MM.1S (cell line): ENCODE results near the gene PSMB5.

Source experiments
- DNase-seq: peaks from one replicate; pipeline ENCODE4 v3.0.0-alpha.2; 2015
- H2AFZ ChIP-seq: fragments of 300-600 bp; sonication (generic); 2 replicates; pipeline ENCODE4 v1.6.0; 2016; ENCODE audit warnings: antibody characterized with exemption, low read length
- H3F3A ChIP-seq: fragments of 300-600 bp; sonication (generic); 2 replicates; pipeline ENCODE4 v1.6.1; 2016; ENCODE audit warnings: mild to moderate bottlenecking, antibody characterized with exemption, low read length, moderate library complexity, mixed read lengths; ENCODE audit not compliant: insufficient read depth
- H3K27ac ChIP-seq: fragments of 300-600 bp; sonication (generic); 2 replicates; pipeline ENCODE4 v1.5.1; 2016; ENCODE audit warnings: mild to moderate bottlenecking, low read length
- H3K27me3 ChIP-seq: fragments of 300-600 bp; sonication (generic); replicated peaks from 2 replicates; pipeline ENCODE4 v1.6.0; 2016; ENCODE audit warnings: low read length; ENCODE audit not compliant: insufficient read depth
- H3K36me3 ChIP-seq: fragments of 300-600 bp; sonication (generic); replicated peaks from 2 replicates; pipeline ENCODE4 v1.6.1; 2016; ENCODE audit warnings: mild to moderate bottlenecking, low read length, mixed read lengths; ENCODE audit not compliant: insufficient read depth
- H3K4me1 ChIP-seq: fragments of 300-600 bp; sonication (generic); 2 replicates; pipeline ENCODE4 v1.6.1; 2016; ENCODE audit warnings: low read length, mixed read lengths
- H3K4me2 ChIP-seq: fragments of 300-600 bp; sonication (generic); 2 replicates; pipeline ENCODE4 v1.6.0; 2016; ENCODE audit warnings: low read depth, low read length
- H3K4me3 ChIP-seq: fragments of 300-600 bp; sonication (generic); 2 replicates; pipeline ENCODE4 v1.5.1; 2016; ENCODE audit warnings: low read length, mixed read lengths
- H3K79me2 ChIP-seq: fragments of 300-600 bp; sonication (generic); 2 replicates; pipeline ENCODE4 v1.6.1; 2016; ENCODE audit warnings: mixed run types, low read length, mixed read lengths
- H3K9ac ChIP-seq: fragments of 300-600 bp; sonication (generic); 2 replicates; pipeline ENCODE4 v1.6.1; 2016; ENCODE audit warnings: low read length, mixed read lengths
- H3K9me2 ChIP-seq: fragments of 300-600 bp; sonication (generic); replicated peaks from 2 replicates; pipeline ENCODE4 v1.6.1; 2016; ENCODE audit warnings: mild to moderate bottlenecking, low read length, mixed read lengths; ENCODE audit not compliant: insufficient read depth
- H3K9me3 ChIP-seq: fragments of 300-600 bp; sonication (generic); replicated peaks from 2 replicates; pipeline ENCODE4 v1.6.1; 2016; ENCODE audit warnings: mild to moderate bottlenecking, low read length, mixed read lengths; ENCODE audit not compliant: insufficient read depth
- H4K20me1 ChIP-seq: fragments of 300-600 bp; sonication (generic); 2 replicates; pipeline ENCODE4 v1.6.1; 2016; ENCODE audit warnings: mild to moderate bottlenecking, low read length, moderate library complexity, mixed read lengths; ENCODE audit not compliant: insufficient read depth
- EZH2 ChIP-seq: fragments of 300-600 bp; sonication (generic); optimal IDR thresholded peaks from 2 replicates; pipeline ENCODE3; 2017; ENCODE audit warnings: low read depth, mild to moderate bottlenecking, antibody characterized with exemption, low read length, mixed read lengths
- EZH2phosphoT487 ChIP-seq: fragments of 300-600 bp; sonication (generic); IDR thresholded peaks from 2 replicates; pipeline ENCODE4 v1.6.1; 2018; ENCODE audit warnings: antibody characterized with exemption, low read length
- TF ChIP-seq, protein P1 (sequence below): fragments of 300-600 bp; sonication (generic); IDR thresholded peaks from 2 replicates; pipeline ENCODE4 v1.5.1; 2016; ENCODE audit warnings: antibody characterized with exemption, low read length, mixed read lengths

PSMB5 gene

DNA sequence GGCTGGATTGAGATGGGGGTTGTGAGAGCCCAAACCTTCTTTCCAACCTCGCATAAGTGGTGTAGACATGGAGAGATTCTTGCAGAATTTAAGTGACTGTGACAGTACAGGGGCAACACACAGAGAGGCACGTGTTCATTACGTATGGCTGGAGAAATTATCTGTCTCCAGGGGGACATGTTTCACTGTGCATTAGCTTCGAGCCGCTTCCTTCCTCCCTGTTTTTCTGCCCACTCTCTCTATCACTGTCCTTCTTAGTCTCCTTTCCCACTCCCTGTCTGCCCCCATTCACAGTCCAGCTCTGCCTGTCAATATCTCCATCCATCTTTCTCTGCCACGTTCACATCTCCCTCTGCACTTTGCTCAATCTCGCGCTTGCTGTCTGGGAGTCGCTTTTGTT, 13.3 kb downstream of the PSMB5 start:
- H3K4me3 ChIP-seq, result no peak overlapping the region
- H3K79me2 ChIP-seq, result no peaks in the 10 kb centered on the region
- no peak overlapping the region for H3K27ac ChIP-seq
- H3K36me3 ChIP-seq, result no peaks in the 10 kb centered on the region
- DNase-seq, result no peak
- H3K4me1 ChIP-seq, result no peaks in the 10 kb centered on the region
- TF ChIP-seq, protein P1, sequence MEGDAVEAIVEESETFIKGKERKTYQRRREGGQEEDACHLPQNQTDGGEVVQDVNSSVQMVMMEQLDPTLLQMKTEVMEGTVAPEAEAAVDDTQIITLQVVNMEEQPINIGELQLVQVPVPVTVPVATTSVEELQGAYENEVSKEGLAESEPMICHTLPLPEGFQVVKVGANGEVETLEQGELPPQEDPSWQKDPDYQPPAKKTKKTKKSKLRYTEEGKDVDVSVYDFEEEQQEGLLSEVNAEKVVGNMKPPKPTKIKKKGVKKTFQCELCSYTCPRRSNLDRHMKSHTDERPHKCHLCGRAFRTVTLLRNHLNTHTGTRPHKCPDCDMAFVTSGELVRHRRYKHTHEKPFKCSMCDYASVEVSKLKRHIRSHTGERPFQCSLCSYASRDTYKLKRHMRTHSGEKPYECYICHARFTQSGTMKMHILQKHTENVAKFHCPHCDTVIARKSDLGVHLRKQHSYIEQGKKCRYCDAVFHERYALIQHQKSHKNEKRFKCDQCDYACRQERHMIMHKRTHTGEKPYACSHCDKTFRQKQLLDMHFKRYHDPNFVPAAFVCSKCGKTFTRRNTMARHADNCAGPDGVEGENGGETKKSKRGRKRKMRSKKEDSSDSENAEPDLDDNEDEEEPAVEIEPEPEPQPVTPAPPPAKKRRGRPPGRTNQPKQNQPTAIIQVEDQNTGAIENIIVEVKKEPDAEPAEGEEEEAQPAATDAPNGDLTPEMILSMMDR, result no peak
- no peak for TF ChIP-seq EZH2
- TF ChIP-seq EZH2phosphoT487, result no peak
- H2AFZ ChIP-seq, result no peak overlapping the region
- H4K20me1 ChIP-seq, result no peaks in the 10 kb centered on the region
- no peak overlapping the region for H3K9ac ChIP-seq
- no peaks in the 10 kb centered on the region for H3K9me3 ChIP-seq
- no peak overlapping the region for H3K4me2 ChIP-seq
- H3K9me2 ChIP-seq, result no peaks in the 10 kb centered on the region
- no peaks in the 10 kb centered on the region for H3K27me3 ChIP-seq
- H3F3A ChIP-seq, result no peaks in the 10 kb centered on the region

DNA sequence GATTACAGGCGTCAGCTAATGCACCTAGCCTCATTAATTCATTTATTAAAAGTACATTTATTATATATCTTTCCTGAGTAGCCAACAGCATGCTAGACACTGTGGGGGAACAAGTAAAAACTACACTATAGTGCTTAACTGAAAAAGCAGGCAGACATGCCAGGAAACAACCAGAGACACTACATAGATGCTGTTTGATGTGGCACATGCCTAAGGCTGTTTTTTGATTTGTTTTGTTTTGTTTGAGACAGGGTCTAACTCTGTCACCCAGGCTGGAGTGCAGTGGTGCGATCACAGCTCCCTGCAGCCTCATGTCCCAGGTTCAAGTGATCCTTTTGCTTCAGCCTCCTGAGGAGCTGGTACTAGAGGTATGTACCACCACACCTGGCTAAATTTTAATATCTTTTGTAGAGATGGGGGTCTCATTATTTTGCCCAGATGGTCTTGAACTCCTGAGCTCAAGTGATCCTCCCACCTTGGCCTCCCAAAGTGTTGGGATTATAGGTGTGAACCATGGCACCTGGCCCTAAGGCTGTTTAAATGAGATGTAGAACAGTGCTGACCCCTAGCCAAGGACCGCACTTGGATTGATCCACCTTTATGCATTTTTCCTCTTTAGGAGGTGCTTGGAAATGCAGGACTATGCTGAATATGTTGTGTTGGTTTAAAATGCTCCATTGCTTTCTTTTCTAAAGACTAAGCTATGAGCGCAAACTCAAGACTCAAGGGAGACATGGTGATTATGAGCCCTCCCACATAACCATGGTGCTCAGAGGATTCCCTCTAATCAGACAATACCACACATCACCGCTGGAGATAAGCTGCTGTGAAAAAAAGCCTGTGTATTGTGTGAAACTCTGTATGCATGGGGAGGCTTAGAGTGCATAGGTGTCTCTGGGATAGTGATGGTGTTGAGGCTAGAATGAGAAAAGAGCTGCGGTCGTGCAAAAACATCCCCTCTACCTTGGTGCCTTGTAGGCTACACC, 14.3 kb downstream of the PSMB5 start:
- Histone ChIP-seq H3K4me2 (no peak overlapping the region), H3K79me2 (no peaks in the 10 kb centered on the region)

DNA sequence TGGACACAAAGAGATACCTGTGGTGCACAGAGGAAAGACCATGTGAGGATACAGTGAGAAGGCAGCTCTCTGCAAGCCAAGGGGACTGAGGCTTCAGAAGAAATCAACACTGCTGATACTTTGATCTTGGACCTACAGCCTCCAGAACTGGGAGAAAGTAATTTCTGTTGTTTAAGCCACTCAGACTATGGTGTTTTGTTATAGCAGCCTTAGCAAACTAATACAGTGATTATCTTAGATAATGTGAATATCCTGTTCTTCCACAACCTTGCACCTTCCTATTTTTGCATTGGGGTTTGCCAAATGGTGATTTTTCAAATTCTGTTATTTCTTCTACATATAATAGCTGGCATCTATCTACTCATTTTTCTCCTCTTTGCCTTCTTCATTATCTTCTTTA, 16.6 kb downstream of the PSMB5 start:
- H2AFZ ChIP-seq, result no peak overlapping the region
- H3K36me3 ChIP-seq, result no peaks in the 10 kb centered on the region
- DNase-seq, result no peak
- no peak overlapping the region for H3K4me2 ChIP-seq
- H3K4me3 ChIP-seq, result no peak overlapping the region
- TF ChIP-seq, protein P1, result no peak
- no peak for TF ChIP-seq EZH2phosphoT487
- no peak for TF ChIP-seq EZH2
- H3F3A ChIP-seq, result no peaks in the 10 kb centered on the region
- no peaks in the 10 kb centered on the region for H3K9me2 ChIP-seq
- no peak overlapping the region for H3K27ac ChIP-seq
- H3K27me3 ChIP-seq, result no peaks in the 10 kb centered on the region
- no peaks in the 10 kb centered on the region for H3K4me1 ChIP-seq
- no peak overlapping the region for H3K9ac ChIP-seq
- no peaks in the 10 kb centered on the region for H3K9me3 ChIP-seq
- H3K79me2 ChIP-seq, result no peaks in the 10 kb centered on the region
- no peaks in the 10 kb centered on the region for H4K20me1 ChIP-seq

More for the DNA sequence above, 14.3 kb downstream of the PSMB5 start:
- no peaks in the 10 kb centered on the region for H3F3A ChIP-seq
- H3K9ac ChIP-seq, result no peak overlapping the region
- H3K9me3 ChIP-seq, result no peaks in the 10 kb centered on the region
- H3K9me2 ChIP-seq, result no peaks in the 10 kb centered on the region
- H3K27me3 ChIP-seq, result no peaks in the 10 kb centered on the region
- DNase-seq, result no peak
- H2AFZ ChIP-seq, result no peak overlapping the region
- no peaks in the 10 kb centered on the region for H3K4me1 ChIP-seq
- H4K20me1 ChIP-seq, result no peaks in the 10 kb centered on the region
- TF ChIP-seq, protein P1, result no peak
- no peak for TF ChIP-seq EZH2
- no peak for TF ChIP-seq EZH2phosphoT487
- H3K36me3 ChIP-seq, result no peaks in the 10 kb centered on the region
- H3K4me3 ChIP-seq, result no peak overlapping the region
- no peak overlapping the region for H3K27ac ChIP-seq
